HCT116 (cell line): ENCODE data around the gene PEAK1. TPM values are rescaled to one million over a fixed set of nuclear protein-coding genes. Genes with fewer than 3 reads are reported as not detected.

Experiments
- ATAC-seq: fragments of 200-7000 bp; cut with Tn5 transposase; 2 replicates; pipeline ENCODE4 v1.9.1; 2020; ENCODE audit warnings: mild to moderate bottlenecking, moderate library complexity
- BruUV-seq: library from RNA; stranded (reverse); fragments of 400-500 nt; replicated peaks from 2 replicates; lab custom pipeline; 2021; lab: Mats Ljungman, UMichigan
- CTCF ChIA-PET: fragments of 300-600 bp; sonication (Branson Sonifier 250); formaldehyde crosslinking; loops from one replicate; lab custom pipeline; 2021; ENCODE audit warnings: antibody characterized with exemption; lab: Charles Lee
- POLR2A ChIA-PET: fragments of 300-600, 350-600 bp; sonication (Branson Sonifier 250); formaldehyde crosslinking; loops from one replicate; lab custom pipeline; 2021; ENCODE audit warnings: antibody characterized with exemption; lab: Charles Lee
- RAD21 ChIA-PET, 2 experiments: fragments of 300-600 bp; sonication (Branson Sonifier 250); formaldehyde crosslinking; loops; one replicate each; lab custom pipeline; 2023; ENCODE audit warnings: low total read pairs in 2 of 2; ENCODE audit not compliant: uncharacterized antibody in 2 of 2, unreplicated experiment in 2 of 2, low non-redundant PET in 1 of 2; lab: Charles Lee
- DNase-seq: peaks from one replicate; pipeline ENCODE4 v3.0.0-alpha.2; 2010; ENCODE audit warnings: low read depth, low spot score
- H2AFZ ChIP-seq: fragments of 200-600 bp; shearing (Covaris generic), sonication (generic); 2 replicates; pipeline ENCODE4 v1.6.1; 2017; ENCODE audit warnings: low read depth, mixed run types, mixed read lengths, antibody characterized with exemption, low read length; ENCODE audit not compliant: poor library complexity, severe bottlenecking
- H3K27ac ChIP-seq: 2 replicates; pipeline ENCODE4 v1.5.1; 2012; ENCODE audit warnings: low read depth, low read length
- H3K27me3 ChIP-seq: fragments of 200-600 bp; sonication (generic); 2 replicates; pipeline ENCODE4 v1.6.1; 2016; ENCODE audit warnings: mixed run types, low read length, mixed read lengths; ENCODE audit not compliant: insufficient read depth
- H3K36me3 ChIP-seq, 2 experiments: fragments of 200-500 bp in 1 of 2; fragments of 200-600 bp in 1 of 2; sonication (Bioruptor generic) in 1 of 2; sonication (generic) in 1 of 2; 2 replicates each; pipeline versions ENCODE4 v1.5.1 to v1.6.1; 2014 to 2016; ENCODE audit warnings: low read length in 2 of 2, inconsistent platforms in 1 of 2, mixed read lengths in 1 of 2, mixed run types in 1 of 2; ENCODE audit not compliant: insufficient read depth in 2 of 2, control insufficient read depth in 1 of 2
- H3K4me1 ChIP-seq, 2 experiments: fragments of 200-600 bp in 1 of 2; sonication (generic) in 1 of 2; 2 replicates each; pipeline versions ENCODE4 v1.5.1 to v1.6.1; 2012 to 2017; ENCODE audit warnings: low read length in 2 of 2, inconsistent platforms in 1 of 2, mild to moderate bottlenecking in 1 of 2, mixed read lengths in 1 of 2, mixed run types in 1 of 2, moderate library complexity in 1 of 2; ENCODE audit not compliant: insufficient read depth in 2 of 2, control insufficient read depth in 1 of 2
- H3K4me2 ChIP-seq: fragments of 200-600 bp; sonication (generic); 2 replicates; pipeline ENCODE4 v1.6.1; 2017; ENCODE audit warnings: mixed run types, low read length, mixed read lengths
- H3K4me3 ChIP-seq, 2 experiments: fragments of 200-600 bp in 1 of 2; sonication (generic) in 1 of 2; replicated peaks in 1 of 2; 2 replicates each; pipeline ENCODE4 v1.5.1; 2011 to 2016; ENCODE audit warnings: low read length in 2 of 2, control low read depth in 1 of 2, low read depth in 1 of 2, mild to moderate bottlenecking in 1 of 2, mixed read lengths in 1 of 2, mixed run types in 1 of 2
- H3K79me2 ChIP-seq: fragments of 200-600 bp; sonication (generic); 2 replicates; pipeline ENCODE4 v1.6.1; 2017; ENCODE audit warnings: mild to moderate bottlenecking, mixed run types, low read length, moderate library complexity, mixed read lengths; ENCODE audit not compliant: insufficient read depth
- H3K9ac ChIP-seq: fragments of 200-600 bp; sonication (generic); 2 replicates; pipeline ENCODE4 v1.6.1; 2016; ENCODE audit warnings: low read length, mixed read lengths
- H3K9me2 ChIP-seq: fragments of 200-600 bp; sonication (generic), shearing (Covaris generic); 2 replicates; pipeline ENCODE4 v1.6.1; 2017; ENCODE audit warnings: mixed run types, mild to moderate bottlenecking, moderate library complexity; ENCODE audit not compliant: insufficient read depth
- H3K9me3 ChIP-seq, 2 experiments: fragments of 200-500 bp in 1 of 2; fragments of 200-600 bp in 1 of 2; sonication (Bioruptor generic) in 1 of 2; sonication (generic) in 1 of 2; 2 replicates each; pipeline ENCODE4 v1.6.1; 2014 to 2017; ENCODE audit warnings: low read length in 2 of 2, mixed read lengths in 2 of 2, inconsistent platforms in 1 of 2, low read depth in 1 of 2, mild to moderate bottlenecking in 1 of 2, mixed run types in 1 of 2, moderate library complexity in 1 of 2; ENCODE audit not compliant: control insufficient read depth in 1 of 2, insufficient read depth in 1 of 2
- H4K20me1 ChIP-seq: fragments of 200-600 bp; sonication (generic), shearing (Covaris generic); 2 replicates; pipeline ENCODE4 v1.6.1; 2017; ENCODE audit warnings: mixed run types, mild to moderate bottlenecking, moderate library complexity; ENCODE audit not compliant: insufficient read depth
- EZH2phosphoT487 ChIP-seq: fragments of 200-600 bp; IDR thresholded peaks from 2 replicates; pipeline ENCODE4 v1.6.1; 2018; ENCODE audit warnings: antibody characterized with exemption, borderline replicate concordance
- JUND ChIP-seq: IDR thresholded peaks from 2 replicates; pipeline ENCODE4 v1.6.1; 2012
- TCF7L2 ChIP-seq: IDR thresholded peaks from 2 replicates; pipeline ENCODE4 v1.7.0; 2011; ENCODE audit warnings: borderline replicate concordance, inconsistent platforms; ENCODE audit not compliant: insufficient read depth, insufficient read length; ENCODE audit errors: extremely low read depth
- YY1 ChIP-seq: IDR thresholded peaks from 2 replicates; pipeline ENCODE4 v1.6.1; 2011; ENCODE audit warnings: low read length, low read depth, moderate library complexity, mild to moderate bottlenecking; ENCODE audit not compliant: insufficient replicate concordance; ENCODE audit errors: extremely low read depth
- intact Hi-C: fragments of 100-400 bp; cut with micrococcal nuclease; formaldehyde crosslinking; loops from 2 replicates; pipeline ENCODE4 v1.10.0; 2022
- total RNA-seq: library from RNA; stranded (reverse); gene quantifications from one replicate; pipeline ENCODE4 v1.2.1, GENCODE V29; 2021; ENCODE audit not compliant: unreplicated experiment
- TF ChIP-seq, protein P1 (sequence below): IDR thresholded peaks from 2 replicates; pipeline ENCODE4 v1.6.1; 2012
- TF ChIP-seq, protein P2 (sequence below): IDR thresholded peaks from 2 replicates; pipeline ENCODE4 v1.6.1; 2012; ENCODE audit warnings: low read depth

PEAK1 gene
- total RNA-seq, 1 experiment from 2014 or later: 23.4 TPM

DNA sequence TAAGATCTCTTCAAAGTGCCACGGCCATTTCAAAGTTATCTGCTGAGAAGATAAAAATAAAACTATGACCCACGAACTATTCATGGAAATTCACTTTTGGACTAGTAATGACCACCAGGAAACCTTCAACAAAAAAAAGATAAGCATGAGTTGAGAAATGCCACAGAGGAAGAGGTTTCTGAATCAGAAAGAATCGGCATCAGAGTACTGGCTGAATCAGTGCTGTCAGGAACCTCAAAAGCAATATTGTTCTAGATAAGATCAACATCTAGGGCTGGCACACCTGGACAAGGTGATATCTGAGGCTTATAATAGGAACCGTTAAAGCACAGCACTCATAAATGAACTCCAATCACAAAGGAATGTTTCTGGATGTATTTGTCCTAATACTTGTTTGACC, 72.7 kb downstream of the PEAK1 start:
- TF ChIP-seq TCF7L2 (no peak), EZH2phosphoT487 (no peak), YY1 (no peak), JUND (no peak)
- TF ChIP-seq, protein P1, sequence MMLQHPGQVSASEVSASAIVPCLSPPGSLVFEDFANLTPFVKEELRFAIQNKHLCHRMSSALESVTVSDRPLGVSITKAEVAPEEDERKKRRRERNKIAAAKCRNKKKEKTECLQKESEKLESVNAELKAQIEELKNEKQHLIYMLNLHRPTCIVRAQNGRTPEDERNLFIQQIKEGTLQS: no peak
- TF ChIP-seq, protein P2, sequence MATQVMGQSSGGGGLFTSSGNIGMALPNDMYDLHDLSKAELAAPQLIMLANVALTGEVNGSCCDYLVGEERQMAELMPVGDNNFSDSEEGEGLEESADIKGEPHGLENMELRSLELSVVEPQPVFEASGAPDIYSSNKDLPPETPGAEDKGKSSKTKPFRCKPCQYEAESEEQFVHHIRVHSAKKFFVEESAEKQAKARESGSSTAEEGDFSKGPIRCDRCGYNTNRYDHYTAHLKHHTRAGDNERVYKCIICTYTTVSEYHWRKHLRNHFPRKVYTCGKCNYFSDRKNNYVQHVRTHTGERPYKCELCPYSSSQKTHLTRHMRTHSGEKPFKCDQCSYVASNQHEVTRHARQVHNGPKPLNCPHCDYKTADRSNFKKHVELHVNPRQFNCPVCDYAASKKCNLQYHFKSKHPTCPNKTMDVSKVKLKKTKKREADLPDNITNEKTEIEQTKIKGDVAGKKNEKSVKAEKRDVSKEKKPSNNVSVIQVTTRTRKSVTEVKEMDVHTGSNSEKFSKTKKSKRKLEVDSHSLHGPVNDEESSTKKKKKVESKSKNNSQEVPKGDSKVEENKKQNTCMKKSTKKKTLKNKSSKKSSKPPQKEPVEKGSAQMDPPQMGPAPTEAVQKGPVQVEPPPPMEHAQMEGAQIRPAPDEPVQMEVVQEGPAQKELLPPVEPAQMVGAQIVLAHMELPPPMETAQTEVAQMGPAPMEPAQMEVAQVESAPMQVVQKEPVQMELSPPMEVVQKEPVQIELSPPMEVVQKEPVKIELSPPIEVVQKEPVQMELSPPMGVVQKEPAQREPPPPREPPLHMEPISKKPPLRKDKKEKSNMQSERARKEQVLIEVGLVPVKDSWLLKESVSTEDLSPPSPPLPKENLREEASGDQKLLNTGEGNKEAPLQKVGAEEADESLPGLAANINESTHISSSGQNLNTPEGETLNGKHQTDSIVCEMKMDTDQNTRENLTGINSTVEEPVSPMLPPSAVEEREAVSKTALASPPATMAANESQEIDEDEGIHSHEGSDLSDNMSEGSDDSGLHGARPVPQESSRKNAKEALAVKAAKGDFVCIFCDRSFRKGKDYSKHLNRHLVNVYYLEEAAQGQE: no peak
- DNase-seq (no peak), ATAC-seq (no peak)
- H2AFZ ChIP-seq: no peak overlapping the region
- no peaks in the 10 kb centered on the region for H3K9me2 ChIP-seq
- H3K4me2 ChIP-seq: no peak overlapping the region
- POLR2A ChIA-PET: no interaction called here
- CTCF ChIA-PET: no interaction called here
- intact Hi-C loops: no loop called here
- no peaks in the 10 kb centered on the region for H3K36me3 ChIP-seq
- no peaks in the 10 kb centered on the region for H3K9me3 ChIP-seq
- no peak overlapping the region for H3K4me3 ChIP-seq
- RAD21 ChIA-PET: no interaction called here
- H3K27me3 ChIP-seq: no peaks in the 10 kb centered on the region
- no TSS peak for BruUV-seq
- H3K4me1 ChIP-seq: no peaks in the 10 kb centered on the region
- H3K79me2 ChIP-seq: no peaks in the 10 kb centered on the region
- no peak overlapping the region for H3K27ac ChIP-seq
- H3K9ac ChIP-seq: no peak overlapping the region
- no peaks in the 10 kb centered on the region for H4K20me1 ChIP-seq
